Measurements from ENCODE around the gene LATS2.

Gene LATS2

DNA sequence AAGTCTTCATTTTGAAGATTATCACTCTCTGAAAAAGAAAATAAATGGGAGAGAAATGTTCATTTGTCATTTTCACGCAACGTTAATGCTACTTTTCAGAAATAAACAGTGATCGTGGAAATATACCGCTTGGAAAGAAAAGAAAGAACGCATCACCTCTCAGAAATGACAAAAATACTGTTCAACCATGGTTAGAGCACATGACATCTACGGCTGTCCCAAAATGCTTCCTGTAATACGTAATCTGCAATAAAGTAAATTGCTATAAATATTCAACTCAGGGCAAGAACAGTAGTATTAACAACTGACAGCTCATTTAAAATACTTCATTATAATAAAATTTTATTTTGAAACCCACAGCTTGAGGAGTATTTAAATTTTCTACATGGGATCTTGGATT, 15.2 kb downstream of the LATS2 start:
- DNase-seq: no peak

DNA sequence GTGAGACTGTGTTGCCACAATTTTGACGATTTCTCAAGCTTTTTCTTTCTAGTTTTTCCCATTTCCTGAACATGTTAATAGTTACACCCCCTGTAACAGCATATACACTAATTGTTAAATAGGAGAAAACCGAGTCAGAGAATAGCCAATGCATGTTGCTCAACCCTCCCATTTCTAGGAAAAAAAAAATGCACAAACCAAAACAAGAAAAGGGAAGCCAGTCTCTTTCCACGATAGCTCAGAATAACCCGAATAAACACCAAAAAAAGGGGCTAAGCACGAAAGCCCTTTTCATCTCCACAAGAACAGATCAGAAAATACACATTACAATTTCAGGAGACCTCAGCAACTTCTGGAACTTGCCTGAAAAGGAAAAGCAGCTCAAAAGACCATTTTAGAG, 16.3 kb downstream of the LATS2 start:
- no peak for DNase-seq

- DNase-seq: no peak
These were observed 17.5 kb downstream of the LATS2 start for GRCh38 chr13:21043898-21044297.

DNA sequence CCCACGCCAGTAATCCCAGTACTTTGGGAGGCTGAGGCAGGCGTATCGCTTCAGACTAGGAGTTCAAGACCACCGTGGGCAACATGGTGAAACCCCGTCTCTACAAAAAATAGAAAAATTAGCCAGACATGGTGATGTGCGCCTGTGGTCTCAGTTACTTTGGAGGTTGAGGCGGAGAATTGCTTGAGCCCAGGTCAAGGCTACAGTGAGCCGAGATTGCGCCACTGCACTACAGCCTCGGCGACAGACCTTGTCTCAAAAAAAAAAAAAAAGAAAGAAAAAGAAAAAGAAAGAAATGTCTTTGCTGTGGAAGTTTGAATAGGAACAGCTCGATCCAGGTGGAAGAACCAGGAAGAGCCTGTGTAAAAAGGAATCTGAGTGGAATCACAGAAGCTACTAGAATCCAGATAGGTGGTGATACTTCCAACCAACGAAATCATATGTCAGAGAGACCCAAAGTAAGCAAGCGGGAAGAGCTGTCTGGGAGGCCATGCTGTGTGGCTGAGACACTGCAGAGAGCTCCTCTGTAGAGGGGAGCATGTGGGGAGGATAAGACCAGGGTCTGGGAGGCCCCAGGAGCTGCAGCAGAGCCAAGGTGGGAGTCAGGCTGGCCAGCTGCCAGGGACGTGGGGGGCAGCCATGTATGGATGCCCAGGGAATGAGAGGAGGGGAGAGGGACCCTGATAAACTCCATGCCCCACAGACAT, 21.1 kb downstream of the LATS2 start:
- no peak for DNase-seq

DNA sequence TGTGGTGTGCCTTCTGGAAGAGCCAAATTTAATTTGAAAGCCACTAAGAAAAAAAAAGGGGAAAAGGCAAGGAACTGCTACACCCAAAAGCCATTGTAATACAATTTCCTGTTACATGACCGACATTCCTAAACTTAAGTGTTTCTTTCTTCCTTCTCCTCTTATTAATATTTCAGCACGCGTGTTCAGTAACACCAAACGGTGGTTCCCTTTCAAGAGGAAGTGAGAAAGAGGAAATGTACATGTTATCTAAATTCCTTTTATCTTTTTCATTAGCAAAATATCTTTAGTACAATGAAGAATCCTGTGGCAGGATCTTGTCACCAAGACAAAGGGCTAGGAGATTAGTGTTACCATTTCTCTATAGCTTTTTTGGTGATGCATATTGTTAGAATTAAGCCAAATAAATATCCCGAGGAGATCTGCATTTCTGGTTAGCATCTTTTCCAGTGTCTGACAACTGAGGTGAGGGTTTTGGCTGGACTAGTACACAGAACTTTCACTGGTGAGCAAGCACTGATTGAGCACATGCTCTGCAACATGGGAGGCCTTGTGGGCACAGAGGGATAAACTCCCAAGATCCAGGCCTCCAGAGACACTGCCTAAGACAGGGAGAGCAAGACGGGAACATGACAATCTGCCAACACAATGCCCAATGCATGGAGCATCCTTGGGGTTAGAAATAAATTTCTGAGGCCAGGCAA, 22.1 kb downstream of the LATS2 start:
- DNase-seq: no peak

DNA sequence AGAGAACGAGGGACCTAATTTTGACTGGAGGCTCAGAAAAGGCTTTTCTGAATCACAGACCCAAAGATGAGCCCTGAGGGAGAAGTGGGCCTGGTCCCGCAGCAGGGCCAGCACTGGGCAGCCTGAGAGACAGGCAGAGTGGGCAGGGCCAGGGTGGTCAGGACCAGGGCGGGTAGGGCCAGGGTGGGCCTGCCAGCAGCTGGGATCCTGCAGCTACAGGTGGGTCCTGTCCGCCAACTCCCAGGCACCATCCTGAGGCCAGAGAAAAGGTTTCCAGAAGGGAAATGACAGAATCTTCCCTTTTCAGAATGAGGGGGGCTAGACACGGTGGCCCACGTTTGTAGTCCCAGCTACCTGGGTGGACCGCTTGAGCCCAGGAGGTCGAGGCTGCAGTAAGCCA, 23.7 kb downstream of the LATS2 start:
- DNase-seq: no peak

GRCh38 chr13:21035498-21035897, 25.9 kb downstream of the LATS2 start:
- DNase-seq: no peak

GRCh38 chr13:21034603-21035191, 26.7 kb downstream of the LATS2 start:
- DNase-seq: no peak

- no peak for DNase-seq
These were observed 27.4 kb downstream of the LATS2 start for GRCh38 chr13:21033856-21034602.

GRCh38 chr13:21033212-21033840, 28.1 kb downstream of the LATS2 start:
- DNase-seq: no peak

DNA sequence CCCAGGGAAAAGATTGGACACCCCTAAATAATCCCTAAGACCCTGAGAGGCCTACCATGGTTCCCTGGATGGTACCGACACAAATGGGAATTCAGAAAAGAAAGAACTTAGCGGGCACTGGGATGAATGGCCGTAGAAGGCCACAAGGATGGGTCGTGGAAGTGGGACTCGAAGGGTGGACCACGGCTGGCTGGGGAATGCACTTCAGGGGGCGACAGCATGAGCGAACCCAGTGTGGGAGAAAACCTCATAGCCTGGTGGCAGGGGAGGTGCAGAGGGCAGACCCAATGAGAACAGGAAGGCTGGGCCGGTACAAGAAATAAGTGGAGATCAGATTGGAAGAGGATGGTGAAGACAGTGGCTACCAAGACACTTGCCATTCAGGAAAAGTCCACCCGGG, 28.7 kb downstream of the LATS2 start:
- DNase-seq: no peak

DNA sequence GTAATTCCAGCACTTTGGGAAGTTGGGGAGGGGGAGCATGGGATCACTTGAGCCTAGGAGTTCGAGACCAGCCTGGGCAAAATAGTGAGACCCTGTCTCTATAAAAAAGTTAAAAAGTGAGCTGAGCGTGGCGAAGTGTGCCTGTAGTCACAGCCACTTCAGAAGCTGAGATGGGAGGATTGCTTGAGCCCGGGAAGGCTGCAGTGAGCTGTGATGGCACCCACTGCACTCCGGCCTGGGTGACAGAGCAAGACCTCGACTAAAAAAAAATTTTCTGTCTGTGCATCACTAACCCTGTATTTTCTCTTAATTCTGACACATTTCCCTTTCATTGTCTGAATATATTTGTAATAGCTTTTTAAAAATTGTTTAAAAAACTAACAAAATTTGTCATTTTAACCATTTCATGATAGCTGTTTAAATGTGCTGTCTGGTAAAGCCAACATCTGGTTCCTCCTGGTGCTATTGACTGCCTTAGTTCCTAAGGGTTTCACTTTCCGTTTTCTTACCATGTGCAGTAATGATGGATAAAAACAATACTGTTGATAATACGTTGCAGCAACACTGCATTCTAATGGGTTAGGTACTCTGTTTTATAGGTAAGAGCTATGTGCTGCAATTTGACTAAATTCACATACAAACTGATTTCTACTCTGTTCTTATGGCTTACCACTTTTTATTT, 29.7 kb downstream of the LATS2 start:
- DNase-seq: no peak

DNA sequence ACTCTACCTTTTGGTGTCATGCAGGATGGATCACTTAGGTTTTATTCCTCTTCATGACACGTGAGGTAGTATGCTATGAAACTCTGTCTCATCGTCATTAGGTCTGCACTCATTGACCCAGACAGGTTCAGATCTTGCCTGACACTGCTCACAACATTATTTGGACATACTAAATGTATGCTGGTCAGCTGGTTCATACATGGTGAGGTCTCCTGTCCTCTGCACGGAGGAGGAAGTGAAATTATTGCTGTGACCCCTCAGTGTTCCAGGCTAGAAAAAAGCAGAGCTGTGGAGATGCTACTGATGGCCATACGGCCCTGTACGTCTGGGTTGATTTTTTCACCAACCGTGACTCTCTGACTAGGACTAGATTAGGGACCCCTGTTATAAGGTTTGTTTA, 35.8 kb downstream of the LATS2 start:
- DNase-seq: no peak

DNA sequence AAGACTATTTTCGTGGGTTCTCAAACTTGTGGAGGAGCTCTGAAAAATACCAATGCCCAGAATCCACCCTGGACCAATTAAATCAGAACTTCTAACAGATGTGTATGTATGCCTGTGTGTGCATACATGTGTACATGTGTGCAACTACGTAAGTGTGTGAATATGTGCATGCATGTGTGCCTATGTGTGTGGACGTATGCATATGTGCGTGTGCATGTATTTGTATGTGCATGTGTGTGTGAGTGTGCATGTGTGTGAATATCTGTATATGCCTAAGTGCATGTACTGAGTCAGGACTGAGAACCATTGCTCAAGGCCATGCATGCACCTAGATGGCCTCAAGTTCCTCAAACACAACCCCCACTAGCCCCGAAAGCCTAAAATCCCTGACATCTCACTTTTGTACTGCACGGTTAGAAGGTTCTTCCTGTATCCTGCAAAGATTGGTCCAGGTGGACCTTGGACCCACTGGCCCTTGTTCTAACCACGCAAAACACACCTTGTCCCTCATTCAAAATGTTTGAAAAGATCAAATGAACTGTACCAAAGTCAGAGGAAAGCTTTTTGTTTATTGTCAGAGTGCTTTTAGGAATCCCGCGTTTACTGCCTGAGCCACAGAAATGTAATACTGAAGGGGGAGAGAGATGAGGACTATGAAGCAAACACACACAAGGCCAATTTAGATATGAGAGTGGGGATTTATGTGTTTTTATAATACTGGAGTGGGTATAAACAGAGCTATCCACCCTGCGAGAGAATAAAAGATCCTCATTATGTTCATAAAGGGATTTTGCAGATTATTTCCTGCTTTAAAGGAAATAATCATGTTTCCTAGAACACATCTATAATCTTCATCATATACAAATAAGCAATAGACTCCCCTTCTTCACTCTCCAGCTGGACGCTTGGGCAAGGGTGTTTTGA, 39.1 kb downstream of the LATS2 start:
- no peak for DNase-seq

DNA sequence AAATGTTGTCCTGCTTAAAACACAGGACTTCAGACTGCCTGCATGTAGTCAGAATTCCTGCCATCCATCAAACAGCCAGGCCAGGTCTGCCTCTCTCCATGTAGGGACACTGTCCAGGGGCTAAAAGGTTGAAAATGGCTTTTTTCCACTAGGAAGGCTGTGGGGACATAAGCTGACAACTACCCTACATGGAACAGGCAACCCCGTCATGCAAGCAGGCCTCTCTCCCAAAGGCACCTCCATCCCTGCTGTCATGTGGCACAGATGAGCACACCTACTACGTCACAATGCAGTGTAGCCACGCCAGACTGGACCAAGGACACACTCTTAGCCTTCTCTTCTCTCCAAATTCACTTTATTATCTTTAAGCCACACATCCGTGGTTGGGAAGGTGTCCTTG, 40.8 kb downstream of the LATS2 start:
- DNase-seq: no peak

DNA sequence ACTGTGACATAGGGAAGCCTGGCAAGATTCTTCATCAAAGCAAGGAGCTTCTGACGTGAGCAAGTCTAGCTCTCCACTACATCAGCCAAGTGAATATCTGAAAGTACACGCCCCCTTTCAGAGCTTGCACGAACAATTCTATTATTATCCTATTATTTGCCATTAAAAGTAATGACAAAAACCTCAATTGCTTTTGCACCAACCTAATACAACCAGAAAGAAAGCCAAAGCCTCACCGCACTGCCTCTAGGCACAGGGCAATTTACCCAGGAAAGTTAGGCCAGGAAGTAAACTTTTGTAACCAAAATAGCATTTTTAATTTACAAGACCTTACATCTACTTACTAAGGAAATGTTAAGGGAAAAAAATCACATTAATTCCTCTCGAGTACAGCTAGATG, 41.2 kb downstream of the LATS2 start:
- DNase-seq: no peak

- DNase-seq: no peak
These were observed 43.2 kb downstream of the LATS2 start for GRCh38 chr13:21018220-21018619.

GRCh38 chr13:21016487-21016886, 44.9 kb downstream of the LATS2 start:
- DNase-seq: no peak

GRCh38 chr13:21015284-21015683, 46.1 kb downstream of the LATS2 start:
- DNase-seq: no peak

- DNase-seq: no peak
These were observed 46.8 kb downstream of the LATS2 start for GRCh38 chr13:21014502-21015170.

DNA sequence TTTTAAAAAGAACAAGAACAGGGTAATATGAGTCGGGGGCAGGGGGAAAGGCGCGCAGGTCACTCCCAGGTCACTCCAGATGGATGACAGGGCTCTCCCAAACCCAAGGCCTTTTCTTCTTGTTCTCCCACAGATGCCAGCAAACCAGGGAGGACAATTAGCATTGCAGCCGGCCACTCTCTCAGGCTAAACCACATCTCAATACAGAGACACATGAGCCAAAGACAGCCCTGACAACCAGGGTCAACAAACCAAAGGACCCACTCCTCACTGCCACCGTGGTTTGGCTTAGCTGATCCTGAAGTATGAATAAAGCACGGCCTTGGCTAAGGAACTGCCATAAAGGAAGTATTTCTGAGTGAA, 47.3 kb downstream of the LATS2 start:
- DNase-seq: no peak

Data from activated CD4-positive, alpha-beta T cell treated with anti-CD3 and anti-CD28 coated beads for 4 hours (primary cell).